ENCODE data around the gene FSTL4.
A peak's percentile ranks its signal among the peaks of the same experiment; 100 is the strongest.

Gene FSTL4

GRCh38 chr5:133613184-133613583, 843 bp upstream of the FSTL4 start:
- no peak overlapping the region for H3K4me2 ChIP-seq (ENCODE audit: low read depth, low read length)

GRCh38 chr5:133611357-133612248, 738 bp downstream of the FSTL4 start:
- Histone ChIP-seq H3K9ac (ENCODE audit: low read length) (no peak overlapping the region), H3K36me3 (replicated peaks; ENCODE audit: insufficient read depth, low read length) (no peaks in the 10 kb centered on the region), H2AFZ (ENCODE audit: low read length) (peak overlapping the region; percentile 33), H3K27ac (ENCODE audit: low read length) (no peak overlapping the region), H3K9me2 (replicated peaks; ENCODE audit: insufficient read depth, low read length) (no peaks in the 10 kb centered on the region), H3K4me2 (ENCODE audit: low read depth, low read length) (peak overlapping the region; percentile 94), H3K4me1 (ENCODE audit: low read length) (peaks cover 5% of the 10 kb centered on the region; the same call in 1 of the 2 replicates), H3K79me2 (ENCODE audit: low read length) (no peaks in the 10 kb centered on the region), H3F3A (ENCODE audit: insufficient read depth, low read length) (peaks cover 6% of the 10 kb centered on the region; the same call in 1 of the 2 replicates), H3K4me3 (ENCODE audit: low read length) (peak overlapping the region; percentile 51), H3K9me3 (replicated peaks; ENCODE audit: insufficient read depth, low read length) (no peaks in the 10 kb centered on the region), H3K27me3 (replicated peaks; ENCODE audit: insufficient read depth, low read length) (0 out of 2 replicates have a peak, but pooled peaks cover 4% of the 10 kb centered on the region), H4K20me1 (ENCODE audit: insufficient read depth, low read length) (no peaks in the 10 kb centered on the region)
- DNase-seq, result no peak
- TF ChIP-seq EZH2 (optimal IDR thresholded peaks at IDR 0.05; ENCODE audit: low read depth, low read length), result no peak
- TF ChIP-seq CTCF (IDR thresholded peaks at IDR 0.05; ENCODE audit: low read length), result no peak
- no peak for TF ChIP-seq EZH2phosphoT487 (IDR thresholded peaks at IDR 0.05; ENCODE audit: low read length)

More at GRCh38 chr5:133613184-133613583, 843 bp upstream of the FSTL4 start:
- H3F3A ChIP-seq (ENCODE audit: insufficient read depth, low read length), result peaks cover 6% of the 10 kb centered on the region; the same call in 1 of the 2 replicates
- no peak overlapping the region for H2AFZ ChIP-seq (ENCODE audit: low read length)
- H3K27me3 ChIP-seq (replicated peaks; ENCODE audit: insufficient read depth, low read length), result 0 out of 2 replicates have a peak, but pooled peaks cover 4% of the 10 kb centered on the region
- no peaks in the 10 kb centered on the region for H3K9me3 ChIP-seq (replicated peaks; ENCODE audit: insufficient read depth, low read length)
- no peaks in the 10 kb centered on the region for H3K36me3 ChIP-seq (replicated peaks; ENCODE audit: insufficient read depth, low read length)
- no peaks in the 10 kb centered on the region for H4K20me1 ChIP-seq (ENCODE audit: insufficient read depth, low read length)
- H3K79me2 ChIP-seq (ENCODE audit: low read length), result no peaks in the 10 kb centered on the region
- no peak overlapping the region for H3K4me3 ChIP-seq (ENCODE audit: low read length)
- TF ChIP-seq CTCF (IDR thresholded peaks at IDR 0.05; ENCODE audit: low read length) (no peak), EZH2 (optimal IDR thresholded peaks at IDR 0.05; ENCODE audit: low read depth, low read length) (no peak), EZH2phosphoT487 (IDR thresholded peaks at IDR 0.05; ENCODE audit: low read length) (no peak)
- DNase-seq, result no peak
- H3K9me2 ChIP-seq (replicated peaks; ENCODE audit: insufficient read depth, low read length), result no peaks in the 10 kb centered on the region
- H3K4me1 ChIP-seq (ENCODE audit: low read length), result peaks cover 5% of the 10 kb centered on the region; the same call in 1 of the 2 replicates
- H3K9ac ChIP-seq (ENCODE audit: low read length), result no peak overlapping the region
- H3K27ac ChIP-seq (ENCODE audit: low read length), result no peak overlapping the region

GRCh38 chr5:133610489-133611356, 1.6 kb downstream of the FSTL4 start:
- TF ChIP-seq CTCF (IDR thresholded peaks at IDR 0.05; ENCODE audit: low read length) (peak; percentile 49), EZH2phosphoT487 (IDR thresholded peaks at IDR 0.05; ENCODE audit: low read length) (no peak)
- Histone ChIP-seq H3K9me2 (replicated peaks; ENCODE audit: insufficient read depth, low read length) (no peaks in the 10 kb centered on the region), H3K79me2 (ENCODE audit: low read length) (no peaks in the 10 kb centered on the region), H3K27me3 (replicated peaks; ENCODE audit: insufficient read depth, low read length) (0 out of 2 replicates have a peak, but pooled peaks cover 4% of the 10 kb centered on the region), H3F3A (ENCODE audit: insufficient read depth, low read length) (peaks cover 6% of the 10 kb centered on the region; the same call in 1 of the 2 replicates), H3K27ac (ENCODE audit: low read length) (no peak overlapping the region), H3K9ac (ENCODE audit: low read length) (no peak overlapping the region), H3K4me2 (ENCODE audit: low read depth, low read length) (peak overlapping the region; percentile 94), H4K20me1 (ENCODE audit: insufficient read depth, low read length) (no peaks in the 10 kb centered on the region), H3K4me3 (ENCODE audit: low read length) (peak overlapping the region; percentile 51), H3K4me1 (ENCODE audit: low read length) (peaks cover 5% of the 10 kb centered on the region; the same call in 1 of the 2 replicates), H2AFZ (ENCODE audit: low read length) (peak overlapping the region; percentile 33), H3K9me3 (replicated peaks; ENCODE audit: insufficient read depth, low read length) (no peaks in the 10 kb centered on the region), H3K36me3 (replicated peaks; ENCODE audit: insufficient read depth, low read length) (no peaks in the 10 kb centered on the region)
- DNase-seq, result peak; percentile 73
